Psoas muscle (tissue), 8 donors: ENCODE data around the gene PLEKHG2. TPM values are rescaled to one million over a fixed set of nuclear protein-coding genes. Genes with fewer than 3 reads are reported as not detected.
A peak's percentile ranks its signal among the peaks of the same experiment; 100 is the strongest.

ENCODE experiments used
- ATAC-seq, 4 donors: fragments of 200-7000 bp; cut with Tn5 transposase; one replicate each; pipeline ENCODE4 v1.9.1; 2020; ENCODE audit warnings: moderate library complexity in 3 of 4, mild to moderate bottlenecking in 2 of 4
- DNase-seq, 2 donors: peaks; one replicate each; pipeline ENCODE4 v3.0.0-alpha.2; 2020
- H3K27ac ChIP-seq: fragments of 200-600 bp; one replicate; pipeline ENCODE4 v1.8.0; 2022
- H3K27me3 ChIP-seq, 3 donors: fragments of 200-600 bp in 1 of 3; one replicate each; pipeline versions ENCODE4 v1.6.1 to v1.8.0; 2013 to 2022; ENCODE audit warnings: low read length in 2 of 3, mild to moderate bottlenecking in 2 of 3, moderate library complexity in 1 of 3; ENCODE audit not compliant: insufficient read depth in 3 of 3
- H3K36me3 ChIP-seq, 2 donors: fragments of 200-600 bp in 1 of 2; one replicate each; pipeline versions ENCODE4 v1.6.1 to v1.8.0; 2013 to 2022; ENCODE audit warnings: low read depth in 1 of 2, mild to moderate bottlenecking in 1 of 2, moderate library complexity in 1 of 2; ENCODE audit not compliant: insufficient read depth in 1 of 2
- H3K4me1 ChIP-seq: fragments of 200-600 bp; one replicate; pipeline ENCODE4 v1.8.0; 2022
- H3K4me3 ChIP-seq: fragments of 200-600 bp; one replicate; pipeline ENCODE4 v1.8.0; 2022; ENCODE audit warnings: mild to moderate bottlenecking
- H3K9me3 ChIP-seq: fragments of 200-600 bp; one replicate; pipeline ENCODE4 v1.8.0; 2022
- CTCF ChIP-seq: fragments of 200-600 bp; IDR thresholded peaks from one replicate; pipeline ENCODE4 v1.8.0; 2022; ENCODE audit warnings: antibody characterized with exemption
- WGBS, 3 donors: extraction: QIAGEN DNeasy Blood & Tissue Kit; methylation state at CpG; one replicate each; pipeline versions ENCODE4 v1.1.6 to v1.1.7; 2013; 5-methylcytosine and 5-hydroxymethylcytosine counted together
- intact Hi-C, 2 donors: fragments of 100-400 bp; cut with DNase I; formaldehyde crosslinking; loops; one replicate each; pipeline versions ENCODE4 v1.11.0 to v1.14.2; 2022
- polyA plus RNA-seq, 3 donors: library from polyadenylated mRNA; stranded (reverse); fragments of 200-250 nt; gene quantifications; one replicate each; pipeline ENCODE4 v1.2.3, GENCODE V29; 2013
- total RNA-seq, 4 donors: library from RNA; stranded (reverse); fragmentation: NEBNext Ultra II Directional in 2 of 4; extraction: Animal tissue kit (Norgen Biotek cat#: 25700) in 2 of 4; gene quantifications; one replicate each; pipeline versions ENCODE4 v1.2.1 to v1.2.4, GENCODE V29; 2021 to 2023
- donor health status: healthy with polysubstance abuse.
- donor health status: DM: no; HTN: no; CAD: no; lungs with moderate emphysema.
- donor health status: Bipolar disorder and iron deficiency.
- donor health status: healthy.
- donor health status: DM: yes; HTN: yes; CAD: no.
- donor health status: DM: no; HTN: no; CAD: no.
- donor health status: DM: no; HTN: no; CAD: no.
- donor health status: DM: yes; HTN: yes; CAD: no.

Gene PLEKHG2
- total and polyA plus RNA-seq, 7 donors, result 2.4 to 8.0 (median 6.8) TPM

DNA sequence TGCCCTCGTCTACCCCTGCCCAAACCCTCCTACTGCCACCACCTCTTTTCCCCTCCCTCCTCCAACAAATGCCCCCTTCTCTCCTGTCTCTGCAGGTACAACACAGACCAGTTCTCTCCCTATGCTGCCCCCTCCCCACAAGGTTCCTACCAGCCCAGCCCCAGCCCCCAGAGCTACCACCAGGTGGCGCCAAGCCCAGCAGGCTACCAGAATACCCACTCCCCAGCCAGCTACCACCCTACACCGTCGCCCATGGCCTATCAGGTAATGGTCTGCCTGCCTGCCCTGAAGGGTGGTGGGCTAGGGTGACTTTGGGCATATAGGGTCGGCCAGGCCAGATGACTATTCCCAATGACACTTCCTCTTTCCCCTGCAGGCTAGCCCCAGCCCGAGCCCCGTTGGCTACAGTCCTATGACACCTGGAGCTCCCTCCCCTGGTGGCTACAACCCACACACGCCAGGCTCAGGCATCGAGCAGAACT, 61.7 kb downstream of the PLEKHG2 start:
- Histone ChIP-seq H3K27ac (no peak overlapping the region), H3K4me1 (no peaks in the 10 kb centered on the region), H3K9me3 (no peaks in the 10 kb centered on the region), H3K4me3 (no peak overlapping the region), H3K36me3 (peaks cover 12 to 82% of the 10 kb centered on the region in 2 donors), H3K27me3 (no peaks in the 10 kb centered on the region)
- DNase-seq (peak; percentile 62 to 82), ATAC-seq (peak; percentile 61 to 85 (median 72))
- TF ChIP-seq CTCF, result peak; percentile 60
- intact Hi-C loops, result loop anchor here (1.0 to 2.0 kb wide), 2 partner anchors 58 to 59 kb away; partner anchors contain the start of gene EID2B (in 2 of the 2)
- 43 to 57% (median 48%) methylated on average over 9 of the region's 9 CpGs for WGBS, 3 donors

- Histone ChIP-seq H3K36me3 (peaks cover 9 to 66% of the 10 kb centered on the region in 2 donors), H3K9me3 (no peaks in the 10 kb centered on the region), H3K4me1 (peaks cover 3% of the 10 kb centered on the region), H3K27ac (no peak overlapping the region), H3K4me3 (no peak overlapping the region), H3K27me3 (no peaks in the 10 kb centered on the region)
- ATAC-seq (no peak), DNase-seq (peak in 1 of 2 donors; percentile 32)
- intact Hi-C loops, result loop anchor here in 1 of 2 donors (2.0 kb wide), 1 partner anchor 57 kb away; the partner anchor contains the start of gene EID2B
- no peak for TF ChIP-seq CTCF
- 95 to 100% (median 100%) methylated on average over 2 of the region's 2 CpGs for WGBS, 3 donors
Measured at GRCh38 chr19:39475748-39476147, 63.3 kb downstream of the PLEKHG2 start.

Other genes with a start within 250 kb of the PLEKHG2 start
- gene NCCRP1, start 215.7 kb upstream of the PLEKHG2 start, total RNA-seq, result under 1 TPM in 1 of 4 donors, not detected in 3; 0.13 TPM
- under 1 TPM in 1 of 3 donors, not detected in 2; 0.13 TPM for gene NCCRP1, start 215.7 kb upstream of the PLEKHG2 start, polyA plus RNA-seq
- gene SYCN, start 208.4 kb upstream of the PLEKHG2 start, total RNA-seq, result 1 to 10 TPM in 1 of 4 donors, not detected in 3; 1.3 TPM
- not detected for gene SYCN, start 208.4 kb upstream of the PLEKHG2 start, polyA plus RNA-seq
- gene IFNL3, start 167.7 kb upstream of the PLEKHG2 start, total RNA-seq, result not detected
- gene IFNL3, start 167.7 kb upstream of the PLEKHG2 start, polyA plus RNA-seq, result not detected
- gene IFNL4, start 163.8 kb upstream of the PLEKHG2 start, total RNA-seq, result not detected
- not detected for gene IFNL4, start 163.8 kb upstream of the PLEKHG2 start, polyA plus RNA-seq
- not detected for gene IFNL2, start 144.3 kb upstream of the PLEKHG2 start, total RNA-seq
- not detected for gene IFNL2, start 144.3 kb upstream of the PLEKHG2 start, polyA plus RNA-seq
- not detected for gene IFNL1, start 116.3 kb upstream of the PLEKHG2 start, total RNA-seq
- not detected for gene IFNL1, start 116.3 kb upstream of the PLEKHG2 start, polyA plus RNA-seq
- gene LRFN1, start 91.8 kb upstream of the PLEKHG2 start, total RNA-seq, result under 1 TPM in 3 of 4 donors, not detected in 1; 0.07 to 0.24 (median 0.08) TPM
- gene LRFN1, start 91.8 kb upstream of the PLEKHG2 start, polyA plus RNA-seq, result under 1 TPM; 0.04 to 0.08 (median 0.08) TPM
- gene GMFG, start 76.6 kb upstream of the PLEKHG2 start, total RNA-seq, result 10 to 100 TPM in 2 of 4 donors, 1 to 10 TPM in 2; 7.6 to 13.0 (median 10.9) TPM
- gene GMFG, start 76.6 kb upstream of the PLEKHG2 start, polyA plus RNA-seq, result 10 to 100 TPM in 2 of 3 donors, 1 to 10 TPM in 1; 6.3 to 15.9 (median 10.5) TPM
- gene SAMD4B, start 70.2 kb upstream of the PLEKHG2 start, total RNA-seq, result 10 to 100 TPM; 34.7 to 66.4 (median 51.7) TPM
- 10 to 100 TPM; 42.0 to 97.5 (median 58.4) TPM for gene SAMD4B, start 70.2 kb upstream of the PLEKHG2 start, polyA plus RNA-seq
- 10 to 100 TPM; 33.7 to 38.0 (median 34.6) TPM for gene PAF1, start 21.6 kb upstream of the PLEKHG2 start, total RNA-seq
- gene PAF1, start 21.6 kb upstream of the PLEKHG2 start, polyA plus RNA-seq, result 10 to 100 TPM; 34.1 to 58.0 (median 37.6) TPM
- gene MED29, start 21.3 kb upstream of the PLEKHG2 start, total RNA-seq, result 10 to 100 TPM; 25.0 to 33.6 (median 30.2) TPM
- gene MED29, start 21.3 kb upstream of the PLEKHG2 start, polyA plus RNA-seq, result 10 to 100 TPM; 25.0 to 51.7 (median 26.9) TPM
- gene ZFP36, start 5.8 kb upstream of the PLEKHG2 start, total RNA-seq, result 100 to 1,000 TPM in 3 of 4 donors, 10 to 100 TPM in 1; 32.1 to 391 (median 184) TPM
- gene ZFP36, start 5.8 kb upstream of the PLEKHG2 start, polyA plus RNA-seq, result 100 to 1,000 TPM in 1 of 3 donors, 10 to 100 TPM in 2; 80.8 to 178 (median 83.3) TPM
- gene RPS16, start 23.3 kb downstream of the PLEKHG2 start, total RNA-seq, result 1,000 to 10,000 TPM; 1,186 to 1,958 (median 1,553) TPM
- gene RPS16, start 23.3 kb downstream of the PLEKHG2 start, polyA plus RNA-seq, result 1,000 to 10,000 TPM; 2,324 to 3,255 (median 2,994) TPM
- 10 to 100 TPM; 60.7 to 88.6 (median 80.2) TPM for gene SUPT5H, start 32.9 kb downstream of the PLEKHG2 start, total RNA-seq
- gene SUPT5H, start 32.9 kb downstream of the PLEKHG2 start, polyA plus RNA-seq, result 10 to 100 TPM; 63.1 to 97.1 (median 88.0) TPM
- gene TIMM50, start 68.2 kb downstream of the PLEKHG2 start, total RNA-seq, result 100 to 1,000 TPM in 1 of 4 donors, 10 to 100 TPM in 3; 70.5 to 105 (median 75.7) TPM
- gene TIMM50, start 68.2 kb downstream of the PLEKHG2 start, polyA plus RNA-seq, result 100 to 1,000 TPM in 1 of 3 donors, 10 to 100 TPM in 2; 86.1 to 189 (median 95.0) TPM
- gene DLL3, start 86.3 kb downstream of the PLEKHG2 start, total RNA-seq, result under 1 TPM in 1 of 4 donors, not detected in 3; 0.14 TPM
- gene DLL3, start 86.3 kb downstream of the PLEKHG2 start, polyA plus RNA-seq, result under 1 TPM in 1 of 3 donors, not detected in 2; 0.03 TPM
- gene SELENOV, start 102.5 kb downstream of the PLEKHG2 start, total RNA-seq, result not detected
- not detected for gene SELENOV, start 102.5 kb downstream of the PLEKHG2 start, polyA plus RNA-seq
- 1 to 10 TPM in 3 of 4 donors, under 1 TPM in 1; 0.71 to 1.9 (median 1.7) TPM for gene EID2B, start 120.2 kb downstream of the PLEKHG2 start, total RNA-seq
- 1 to 10 TPM in 2 of 3 donors, under 1 TPM in 1; 0.83 to 9.0 (median 1.9) TPM for gene EID2B, start 120.2 kb downstream of the PLEKHG2 start, polyA plus RNA-seq
- 10 to 100 TPM in 3 of 4 donors, 1 to 10 TPM in 1; 7.6 to 13.2 (median 10.8) TPM for gene EID2, start 127.5 kb downstream of the PLEKHG2 start, total RNA-seq
- 10 to 100 TPM in 1 of 3 donors, 1 to 10 TPM in 2; 7.7 to 15.7 (median 9.3) TPM for gene EID2, start 127.5 kb downstream of the PLEKHG2 start, polyA plus RNA-seq
- not detected for gene LGALS13, start 189.9 kb downstream of the PLEKHG2 start, total RNA-seq
- gene LGALS13, start 189.9 kb downstream of the PLEKHG2 start, polyA plus RNA-seq, result not detected
- gene LGALS16, start 243.2 kb downstream of the PLEKHG2 start, total RNA-seq, result not detected
- not detected for gene LGALS16, start 243.2 kb downstream of the PLEKHG2 start, polyA plus RNA-seq